Activated T-cell treated with anti-CD3 and anti-CD28 coated beads, Interleukin-2, amount 50 U/mL, for 1 hour (primary cell): ENCODE data around the gene TMEM92.
A peak's percentile ranks its signal among the peaks of the same experiment; 100 is the strongest.
"Not testable (repeated sequence)": the region's sequence is repeated elsewhere in the genome, so short reads cannot be mapped to it uniquely, and the experiment has no call there.

ENCODE experiments used
- DNase-seq: peaks from one replicate; pipeline ENCODE4 v3.0.0-alpha.2; 2020

Gene TMEM92

DNA sequence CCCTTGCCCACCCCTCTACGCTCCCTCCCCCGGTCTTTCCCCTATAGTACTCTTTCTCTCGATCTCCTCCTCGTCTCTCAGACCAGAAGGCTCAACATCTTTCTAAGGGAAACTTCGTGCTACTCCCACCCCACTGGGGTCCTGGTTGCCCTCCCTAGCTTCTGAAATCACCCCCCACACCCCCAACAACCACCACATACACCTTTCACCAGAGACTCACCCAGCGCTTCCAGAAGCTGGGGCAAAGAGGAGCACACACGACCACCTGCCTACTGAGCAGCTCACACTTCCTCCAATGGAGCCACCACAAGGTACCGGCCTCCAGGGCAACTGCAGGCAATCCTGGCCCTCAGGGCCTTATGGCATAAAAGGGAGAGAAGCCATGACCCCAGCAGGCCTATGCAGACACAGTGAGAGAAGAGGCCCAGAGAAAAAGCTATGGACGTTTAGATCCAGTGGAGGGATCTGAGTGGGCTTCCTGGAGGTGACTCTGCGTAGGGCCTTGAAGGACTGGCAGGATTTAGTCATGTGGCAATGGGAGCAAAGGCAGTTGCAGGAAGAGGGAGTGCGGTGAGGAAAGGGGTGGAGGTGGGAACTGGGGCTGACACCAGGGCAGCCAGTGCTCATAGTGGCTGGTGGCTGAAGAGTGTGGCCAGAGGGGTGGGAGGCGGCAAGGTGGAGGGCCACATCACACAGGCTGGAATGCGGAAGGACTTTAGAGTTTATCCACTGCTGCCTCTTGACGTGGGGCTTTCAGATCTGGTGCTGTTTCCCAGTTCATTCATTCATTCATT lies 12.1 kb upstream of the TMEM92 start:
- DNase-seq = no peak

GRCh38 chr17:50263331-50264262 lies 10.7 kb upstream of the TMEM92 start:
- no peak for DNase-seq

DNA sequence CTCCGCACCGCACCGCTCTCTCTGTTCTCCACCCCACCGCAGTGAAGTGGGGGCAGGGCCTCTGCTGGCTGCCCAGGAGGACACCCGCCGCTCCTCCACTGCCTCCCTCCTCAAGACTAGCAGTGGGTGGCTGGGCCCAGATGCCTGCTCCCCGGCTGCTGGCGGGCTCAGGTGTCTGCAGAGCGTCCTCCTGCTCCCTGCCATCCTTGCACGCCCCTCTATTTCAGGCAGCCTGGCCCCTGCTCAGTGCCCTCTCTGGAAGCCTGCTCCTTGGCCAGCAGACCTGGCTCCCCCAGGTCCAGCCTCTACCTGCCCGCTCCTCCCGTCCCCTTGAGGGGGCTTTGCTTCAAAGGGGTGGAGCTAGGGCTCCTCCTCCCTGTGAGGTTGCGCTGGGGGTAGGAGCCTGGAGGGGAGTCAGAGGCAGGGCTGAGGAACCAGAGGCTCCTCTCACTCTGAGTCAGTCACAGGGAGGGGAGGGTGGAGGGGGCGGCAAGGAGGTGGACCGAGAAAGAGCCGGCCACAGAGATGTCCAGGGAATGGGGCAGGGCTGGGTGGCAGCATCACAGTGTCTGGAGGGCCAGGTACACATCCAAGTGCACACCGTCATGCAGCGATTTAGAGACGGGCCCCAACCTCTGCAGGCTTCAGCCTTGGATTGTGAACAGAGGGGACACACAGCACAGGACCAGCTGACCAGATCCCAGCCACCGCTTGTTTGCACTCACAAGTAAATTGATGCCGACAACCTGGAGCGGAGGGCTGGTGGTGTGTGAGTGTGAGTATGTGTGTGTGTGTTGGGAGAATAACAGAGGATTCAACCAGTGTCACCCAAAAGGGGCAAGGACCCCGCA lies 9.8 kb upstream of the TMEM92 start:
- no peak for DNase-seq

- no peak for DNase-seq
These were observed 9.1 kb upstream of the TMEM92 start for GRCh38 chr17:50265212-50265611.

GRCh38 chr17:50265690-50266315 lies 8.5 kb upstream of the TMEM92 start:
- no peak for DNase-seq

GRCh38 chr17:50266384-50267073 lies 7.7 kb upstream of the TMEM92 start:
- DNase-seq = no peak

DNA sequence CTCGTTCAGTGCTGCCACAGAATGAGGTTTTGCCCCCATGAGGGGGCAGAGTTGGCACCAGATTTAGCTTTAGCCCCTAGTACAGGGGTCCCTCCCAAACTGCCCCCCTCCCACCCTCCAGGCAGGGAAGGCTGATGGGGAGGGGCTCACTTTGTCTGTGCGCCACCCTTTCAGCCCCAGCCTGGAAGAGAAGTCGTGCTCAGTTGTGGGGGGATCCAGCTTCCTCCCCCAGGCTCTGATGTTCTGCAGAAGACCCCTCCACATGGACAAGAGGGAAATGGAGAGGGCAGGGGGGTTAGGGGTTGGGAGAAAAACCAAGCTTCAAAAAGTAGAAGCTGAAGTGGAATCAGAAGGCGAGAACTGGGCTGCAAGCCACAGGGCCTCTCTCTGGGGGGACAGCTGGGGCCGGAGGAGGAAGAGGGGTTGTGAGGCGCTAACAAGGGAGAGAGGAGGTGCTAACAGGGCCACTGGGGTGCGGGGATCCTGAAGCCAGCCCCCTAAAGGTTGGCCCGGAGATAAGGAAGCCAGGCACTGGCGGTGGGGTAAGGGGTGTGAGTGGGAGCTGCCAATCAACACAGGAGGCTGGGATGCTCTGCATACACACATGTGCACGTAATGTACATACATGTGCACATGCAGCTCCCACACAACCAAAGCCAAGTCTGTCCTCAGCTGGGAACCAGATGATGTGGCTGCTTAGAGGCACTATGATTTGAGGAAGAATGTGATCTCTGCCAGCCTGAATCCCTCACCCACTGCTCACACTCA lies 7.0 kb upstream of the TMEM92 start:
- no peak for DNase-seq

- no peak for DNase-seq
These were observed 6.2 kb upstream of the TMEM92 start for GRCh38 chr17:50268026-50268425.

- DNase-seq = no peak
These were observed 5.5 kb upstream of the TMEM92 start for GRCh38 chr17:50268743-50269275.

DNA sequence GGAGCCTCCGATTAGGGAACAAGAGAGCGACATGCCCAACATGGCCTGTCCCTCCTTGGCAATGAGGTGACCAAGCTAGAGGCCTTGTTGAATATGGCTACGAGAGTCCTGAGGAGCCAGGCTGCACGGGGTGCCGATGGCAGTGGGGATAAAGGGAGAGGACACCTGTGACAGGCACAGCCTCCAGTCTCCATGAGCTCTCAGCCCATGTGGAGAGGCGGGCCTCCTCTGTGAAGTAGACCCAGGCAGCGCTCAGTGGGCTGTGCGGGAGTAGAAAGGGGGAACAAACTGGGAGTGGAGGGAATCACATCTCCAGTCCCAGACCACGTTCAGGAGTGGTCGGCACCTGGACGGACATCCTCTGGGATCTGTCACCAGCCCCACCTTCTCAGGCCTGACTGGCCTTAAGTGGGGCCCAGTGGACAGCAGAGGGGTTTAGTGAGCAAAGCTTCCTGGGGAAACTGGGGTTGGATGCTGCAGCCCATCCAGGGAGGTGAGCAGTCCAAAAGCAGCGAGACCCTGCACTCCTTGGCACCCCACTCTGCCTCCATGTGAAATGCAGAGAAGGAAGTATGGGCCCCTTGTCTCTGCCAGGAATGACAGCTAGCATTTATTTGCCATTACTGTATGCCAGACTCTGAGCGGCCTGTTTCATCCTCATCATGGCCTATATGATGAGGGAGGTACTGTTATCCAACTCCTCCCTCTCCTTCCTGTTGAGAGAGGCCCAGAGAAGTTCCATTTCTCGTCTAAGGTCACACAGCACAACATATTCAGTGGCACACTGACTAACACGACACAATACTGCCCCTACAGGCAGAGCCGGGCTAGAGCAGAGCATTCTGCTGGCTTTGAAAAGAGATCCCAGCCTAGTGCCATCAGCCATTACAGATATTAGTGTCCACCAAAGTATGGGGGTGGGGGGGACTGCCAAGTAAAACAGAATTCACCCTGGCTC lies 4.5 kb upstream of the TMEM92 start:
- DNase-seq = peak; percentile 60

- DNase-seq = no peak
These were observed 3.6 kb upstream of the TMEM92 start for GRCh38 chr17:50270435-50271362.

DNA sequence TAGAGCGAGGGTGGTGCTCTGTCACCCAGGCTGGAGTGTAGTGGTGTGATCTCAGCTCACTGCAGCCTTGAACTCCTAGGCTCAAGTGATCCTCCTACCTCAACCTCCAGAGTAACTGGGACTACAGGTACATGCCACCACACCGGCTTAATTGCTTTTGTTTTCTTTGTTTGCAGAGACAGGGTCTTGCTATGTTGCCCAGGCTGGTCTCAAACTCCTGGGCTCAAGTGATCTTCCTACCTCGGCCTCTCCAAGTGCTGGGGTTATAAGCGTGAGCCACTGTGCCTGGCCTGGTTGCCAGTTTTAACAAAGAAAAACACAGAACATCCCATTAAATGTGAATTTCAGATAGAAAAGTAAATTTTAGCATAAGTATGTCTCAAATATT lies 2.9 kb upstream of the TMEM92 start:
- DNase-seq = not testable (repeated sequence)

GRCh38 chr17:50272246-50272645 lies 2.0 kb upstream of the TMEM92 start:
- DNase-seq = no peak

GRCh38 chr17:50272711-50273653 lies 1.3 kb upstream of the TMEM92 start:
- peak; percentile 72 for DNase-seq

DNA sequence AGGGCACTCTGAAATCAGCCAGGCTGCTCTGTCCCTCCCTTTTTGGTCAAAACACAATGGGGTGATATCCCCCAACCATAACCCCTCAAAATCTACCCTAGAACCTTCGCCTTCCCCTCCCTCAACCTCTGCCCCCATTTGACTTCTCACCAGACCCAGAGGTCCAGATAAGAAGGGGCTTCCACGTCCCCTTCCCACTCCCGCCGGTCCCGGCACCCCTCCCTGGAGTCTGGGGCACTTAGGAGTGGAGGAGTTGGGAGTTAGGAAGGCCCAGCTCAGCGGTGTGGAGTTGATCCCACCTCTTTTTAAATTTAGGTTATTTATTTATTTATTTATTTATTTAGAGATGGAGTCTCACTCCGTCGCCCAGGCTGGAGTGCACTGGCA lies 619 bp upstream of the TMEM92 start:
- no peak for DNase-seq

GRCh38 chr17:50274897-50275221 lies 593 bp downstream of the TMEM92 start:
- no peak for DNase-seq

GRCh38 chr17:50275279-50275678 lies 1.0 kb downstream of the TMEM92 start:
- DNase-seq = no peak
